ENCODE results near the gene APBA2.

- TF ChIP-seq POLR2A (IDR thresholded peaks at IDR 0.05; ENCODE audit: low read length), result no peak
- no peak for TF ChIP-seq GATA1 (IDR thresholded peaks at IDR 0.05; ENCODE audit: low read depth, low read length)
Measured at GRCh38 chr15:28879551-28879950, 6.2 kb upstream of the APBA2 start.
